NCI-H82 (cell line): ENCODE results near the gene MIB1.

Experiments used
- DNase-seq: peaks from one replicate; lab custom pipeline; 2025; lab: John Stamatoyannopoulos, UW

The MIB1 gene

DNA sequence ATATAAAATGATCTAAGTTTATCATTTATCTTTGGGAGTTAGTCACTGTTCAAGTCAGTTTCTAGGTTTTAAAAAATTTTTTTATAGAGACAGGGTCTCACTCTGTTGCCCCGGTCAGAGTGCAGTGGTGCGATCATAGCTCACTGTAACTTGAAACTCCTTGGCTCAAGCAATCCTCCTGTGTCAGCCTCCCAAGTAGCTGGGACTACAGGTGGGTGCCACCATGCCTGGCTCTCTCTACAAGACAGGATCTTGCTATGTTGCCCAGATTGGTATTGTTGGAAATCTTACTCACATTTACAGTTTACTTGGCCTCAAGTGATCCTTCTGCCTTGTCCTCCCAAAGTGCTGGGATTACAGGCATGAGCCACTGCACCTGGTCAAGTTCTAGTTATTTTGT is 74.5 kb downstream of the MIB1 start:
- DNase-seq = no peak

DNA sequence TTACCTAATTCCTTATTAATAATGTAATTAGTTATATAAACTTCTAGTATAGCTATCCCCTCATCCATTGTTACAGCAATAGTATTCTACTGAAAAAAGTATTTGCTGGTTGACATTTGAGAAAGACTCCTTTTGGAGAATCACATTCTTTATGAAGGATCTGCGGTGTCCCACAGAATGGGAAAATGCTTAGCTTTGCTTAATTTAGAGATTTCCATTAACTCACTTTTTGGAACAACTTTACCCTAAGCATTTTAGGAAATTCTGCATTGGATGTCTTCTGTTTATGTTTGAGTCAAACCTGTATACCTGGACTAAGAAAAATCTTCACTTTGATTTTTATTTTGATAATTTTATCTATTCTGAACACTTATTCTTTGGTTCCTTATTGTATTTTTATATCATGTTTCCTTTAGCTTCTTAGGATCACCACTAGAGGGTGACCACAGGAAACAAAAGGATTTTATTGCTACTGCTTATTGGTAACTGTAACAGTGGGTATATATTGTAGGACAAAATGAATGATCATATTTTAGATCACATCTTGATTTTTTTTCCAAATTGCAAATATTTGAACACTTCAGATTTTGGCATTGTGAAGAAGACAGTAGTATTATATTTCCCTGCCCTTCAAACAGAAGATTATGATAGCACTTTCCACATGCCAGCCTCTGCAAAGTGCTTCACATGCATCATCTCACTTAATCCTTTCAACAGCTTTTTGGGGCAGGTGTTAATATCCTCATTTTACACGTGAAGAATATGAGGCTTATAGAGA is 79.6 kb downstream of the MIB1 start:
- peak; percentile 21 for DNase-seq

DNA sequence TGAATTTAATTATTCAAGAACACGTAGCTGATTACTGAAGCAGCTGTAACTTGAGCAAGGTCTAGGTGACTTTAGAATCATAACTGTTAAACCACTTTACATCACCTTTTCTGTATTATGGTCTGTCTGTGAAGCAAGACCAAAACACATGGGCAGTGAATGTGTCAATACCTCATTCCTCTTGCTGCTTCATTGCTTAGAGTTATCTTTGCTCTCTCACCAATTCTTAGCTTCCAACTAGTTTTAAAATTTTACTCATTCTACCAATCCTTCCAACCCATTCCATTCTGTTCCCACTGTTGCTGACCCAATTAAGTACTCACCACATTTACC is 80.2 kb downstream of the MIB1 start:
- no peak for DNase-seq

DNA sequence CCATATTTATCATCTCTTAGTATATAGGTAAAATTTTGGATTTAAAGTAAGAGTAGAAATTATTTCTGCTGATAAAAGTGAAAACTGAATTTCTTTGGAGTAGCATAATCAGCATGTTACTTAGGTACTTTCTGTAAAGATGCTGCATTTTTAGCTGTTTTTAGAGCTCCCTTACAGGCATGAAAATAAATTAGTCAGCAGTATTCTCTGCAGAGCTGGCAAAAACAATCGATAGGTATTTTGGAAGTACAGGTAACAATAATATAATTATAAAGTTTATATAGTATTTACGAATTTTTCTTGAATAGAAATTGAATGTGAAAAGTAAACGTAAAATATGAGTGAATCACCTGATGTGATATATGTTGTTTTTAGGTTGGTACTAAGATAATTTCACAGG is 83.3 kb downstream of the MIB1 start:
- no peak for DNase-seq

DNA sequence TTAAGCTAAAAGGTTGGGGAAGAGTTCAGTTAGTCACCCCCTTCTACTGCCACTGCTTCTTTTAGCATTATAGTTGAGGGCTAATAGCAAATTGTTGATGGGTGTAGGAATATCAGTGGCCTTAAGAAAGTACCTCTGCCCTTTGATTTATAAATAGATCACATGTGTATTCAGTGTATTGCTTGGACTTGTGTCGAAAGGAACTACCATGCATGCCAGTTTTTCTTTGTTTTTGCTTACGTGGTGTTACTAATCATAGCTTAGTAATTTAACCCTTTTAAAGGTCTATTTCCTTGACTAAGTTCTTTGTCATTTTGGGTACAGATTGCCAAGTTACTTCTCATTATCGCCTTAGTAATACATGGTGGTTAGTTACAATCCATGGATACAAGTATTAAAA is 85.6 kb downstream of the MIB1 start:
- DNase-seq = no peak

DNA sequence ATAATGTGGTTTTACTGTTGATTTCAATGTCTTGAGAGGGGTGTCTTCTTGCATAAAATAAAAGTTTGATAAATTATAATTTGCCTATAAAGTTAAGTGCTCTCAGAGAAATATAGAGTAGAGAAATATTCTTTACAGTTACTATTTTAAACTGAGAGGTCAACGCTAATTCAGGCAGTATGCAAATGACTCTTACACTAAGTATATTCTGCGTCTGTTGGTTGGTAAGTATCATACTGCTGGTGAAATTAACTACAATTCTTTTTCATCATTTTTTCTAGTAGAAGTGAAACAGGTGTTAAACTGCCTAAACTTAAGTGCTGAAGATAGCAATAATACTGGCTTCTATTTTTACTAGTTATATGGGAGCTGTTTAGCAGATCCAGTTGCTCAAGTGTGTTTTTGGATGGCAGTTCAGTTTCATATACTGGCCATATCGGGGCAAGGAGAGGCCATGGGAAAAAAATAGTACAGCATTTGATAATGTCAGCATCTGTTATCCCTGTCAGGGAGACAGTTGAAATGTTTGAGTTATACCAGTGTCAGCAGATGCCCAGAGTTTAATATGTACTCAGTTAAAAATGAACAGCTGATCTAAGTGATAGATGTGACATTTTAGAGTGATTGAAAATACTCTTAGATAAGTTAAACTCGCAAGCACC is 86.2 kb downstream of the MIB1 start:
- no peak for DNase-seq

DNA sequence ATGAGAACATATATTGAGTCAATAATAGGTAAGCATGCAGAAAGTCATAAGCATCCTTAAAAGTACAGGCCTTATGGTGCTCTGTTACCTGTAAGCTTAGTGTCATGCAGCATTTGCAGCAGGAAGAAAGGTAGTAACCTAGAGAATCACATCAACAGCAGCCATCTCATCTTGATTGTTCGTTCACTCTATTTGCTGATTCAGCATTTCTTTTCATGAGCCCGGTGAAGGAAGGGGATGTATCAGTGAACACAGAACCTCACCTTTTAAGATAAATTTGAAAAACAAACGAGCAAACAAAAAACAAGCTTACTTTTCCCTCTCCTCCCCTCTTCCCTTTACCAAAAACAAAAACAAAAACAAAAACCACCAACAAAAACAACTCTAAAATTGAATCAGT is 89.9 kb downstream of the MIB1 start:
- no peak for DNase-seq

DNA sequence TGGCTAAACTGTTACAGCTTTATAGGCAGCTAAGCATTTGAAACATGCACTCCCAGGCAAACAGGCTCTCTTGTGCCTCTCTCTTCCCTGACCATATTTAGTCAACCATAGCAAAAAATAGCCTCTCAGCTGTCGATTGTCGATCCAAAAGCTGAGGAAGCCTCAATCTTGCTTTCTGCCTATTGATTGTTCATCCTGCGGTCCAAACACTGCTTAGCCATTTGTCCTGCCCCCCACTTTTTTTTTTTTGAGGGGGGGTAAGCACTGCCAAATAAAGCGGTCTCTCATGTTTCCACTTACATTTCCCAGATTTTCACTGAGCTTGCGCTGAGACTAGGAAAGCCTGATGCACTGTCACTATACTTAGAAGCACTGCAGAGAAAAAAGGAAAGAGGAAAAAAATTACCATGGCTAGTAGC is 90.8 kb downstream of the MIB1 start:
- DNase-seq = no peak

DNA sequence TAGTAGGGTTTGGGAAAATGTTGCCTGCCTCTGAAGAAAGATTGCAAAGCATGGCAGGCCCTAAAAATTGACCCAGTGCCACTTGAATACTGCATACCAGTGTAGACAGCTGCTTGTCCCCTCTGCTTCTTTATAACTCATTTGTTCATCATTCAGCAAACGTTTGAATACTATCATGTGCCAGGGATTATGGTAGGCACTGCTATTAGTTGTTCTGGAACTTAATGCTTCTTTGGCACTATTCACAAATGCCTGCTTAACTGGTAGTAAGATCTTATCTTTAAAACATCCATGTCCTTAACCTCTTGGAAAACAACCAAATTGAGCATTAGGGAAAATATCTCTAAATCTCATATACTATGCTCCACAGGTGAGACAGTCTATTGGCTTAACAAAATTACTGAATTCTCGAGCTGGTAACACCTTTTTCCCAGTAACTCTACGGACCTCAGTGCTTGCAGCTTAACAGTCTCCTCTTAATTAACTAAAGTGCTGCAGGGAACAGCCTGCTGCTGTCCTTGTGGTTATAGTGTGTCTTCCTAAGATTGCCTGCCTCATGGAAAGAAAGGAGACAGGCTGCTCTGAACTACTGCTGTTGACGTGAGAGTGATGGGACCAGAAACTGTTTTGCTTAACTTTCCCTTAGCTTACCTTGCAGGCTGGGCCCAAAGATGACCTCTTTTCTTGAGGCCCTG is 93.2 kb downstream of the MIB1 start:
- DNase-seq = peak; percentile 48

DNA sequence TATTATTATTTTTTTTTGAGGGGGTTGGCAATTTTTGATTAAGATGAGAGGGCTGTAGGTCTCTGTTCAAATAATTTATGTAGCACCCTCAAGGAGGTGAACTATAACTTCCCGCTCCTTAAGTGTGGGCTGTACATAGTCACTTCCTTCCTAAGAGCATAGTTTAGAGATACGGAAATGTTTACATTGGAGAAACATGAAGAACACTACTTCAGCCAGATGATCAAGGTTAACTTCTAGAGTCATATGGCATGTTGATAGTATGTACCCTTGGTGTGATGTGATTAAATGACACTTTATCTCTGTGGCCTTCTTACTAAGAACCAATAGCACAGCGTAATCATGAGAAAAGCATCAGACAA is 93.7 kb downstream of the MIB1 start:
- no peak for DNase-seq

DNA sequence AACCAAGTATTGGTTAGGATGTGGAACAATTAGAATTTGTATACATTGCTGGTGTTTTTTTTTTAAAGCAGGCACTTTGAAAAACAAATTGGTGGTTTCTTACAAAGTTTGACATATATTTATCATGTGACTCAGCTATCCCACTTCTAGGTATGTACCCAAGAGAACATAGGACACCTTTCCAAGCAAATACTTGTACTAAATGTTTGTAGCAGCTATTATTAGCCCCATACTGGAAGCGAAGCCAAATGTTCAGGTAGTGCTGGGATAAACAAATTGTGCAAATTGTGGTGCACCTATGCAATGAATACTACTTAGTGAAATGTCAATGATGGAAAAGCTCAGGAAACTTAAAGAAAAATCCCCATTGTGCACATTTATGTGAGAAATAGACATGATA is 101.0 kb downstream of the MIB1 start:
- DNase-seq = no peak

DNA sequence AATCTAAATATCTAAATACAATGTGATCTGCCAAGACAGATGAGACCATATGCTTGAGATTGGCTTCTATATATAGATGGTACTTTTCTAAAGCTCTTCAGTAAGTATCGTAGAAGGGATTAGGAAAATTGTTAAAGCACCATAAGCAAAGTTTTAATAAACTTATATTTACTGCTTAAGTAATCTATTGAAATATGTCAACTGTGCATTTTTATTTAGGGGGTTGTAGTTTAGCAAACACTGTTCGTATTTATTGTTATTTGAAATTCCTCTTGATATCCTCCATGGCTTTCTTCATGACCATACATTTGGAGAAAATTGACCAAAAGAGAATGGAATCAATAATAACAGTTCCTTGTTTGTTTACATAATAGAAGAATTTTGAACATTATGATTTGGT is 102.7 kb downstream of the MIB1 start:
- no peak for DNase-seq

DNA sequence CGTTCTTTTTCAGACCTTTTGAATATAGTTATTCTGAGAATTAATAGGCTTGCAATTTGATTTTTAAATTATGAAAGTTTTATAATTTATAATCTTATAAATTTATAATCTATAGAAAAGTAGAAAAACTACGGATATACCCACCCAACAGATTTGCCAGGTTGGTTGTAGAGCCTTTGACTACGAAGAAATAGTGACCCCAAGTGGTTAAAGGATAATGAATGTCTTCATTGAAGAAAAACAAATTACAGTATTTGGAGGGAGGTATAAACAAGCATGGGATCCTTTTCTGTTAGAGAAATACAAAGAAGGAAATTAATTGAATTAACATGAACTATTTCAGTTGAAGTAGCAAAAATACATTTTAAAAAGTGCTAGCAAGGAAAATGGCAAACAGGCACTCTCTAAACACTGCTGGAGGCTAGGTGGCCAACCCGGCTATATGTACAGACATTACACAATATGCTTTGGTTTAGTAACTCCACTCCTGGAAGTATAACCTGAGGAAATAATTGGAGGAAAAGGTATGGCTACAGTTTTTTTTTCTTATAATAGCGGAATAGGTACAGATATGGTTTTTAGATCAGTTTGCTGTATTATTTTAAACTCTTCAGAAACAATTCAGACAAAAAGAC is 110.9 kb downstream of the MIB1 start:
- peak; percentile 25 for DNase-seq

DNA sequence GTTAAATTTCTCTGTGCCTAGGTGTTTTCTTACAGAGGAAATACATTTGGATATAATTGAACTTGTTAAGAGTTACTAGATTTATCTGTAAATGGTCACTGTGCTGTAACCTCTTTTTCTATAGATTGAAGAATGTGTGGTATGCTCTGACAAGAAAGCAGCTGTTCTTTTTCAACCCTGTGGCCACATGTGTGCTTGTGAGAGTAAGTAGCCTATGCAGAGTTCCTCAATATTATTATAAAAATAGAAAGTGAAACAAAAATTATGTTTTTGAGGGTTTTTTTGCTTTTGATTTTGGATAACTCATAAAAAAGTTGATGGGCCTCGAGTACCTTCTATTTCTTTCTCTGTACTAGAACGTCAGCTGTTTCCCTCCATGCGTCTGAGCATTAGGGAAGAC is 112.4 kb downstream of the MIB1 start:
- DNase-seq = no peak

DNA sequence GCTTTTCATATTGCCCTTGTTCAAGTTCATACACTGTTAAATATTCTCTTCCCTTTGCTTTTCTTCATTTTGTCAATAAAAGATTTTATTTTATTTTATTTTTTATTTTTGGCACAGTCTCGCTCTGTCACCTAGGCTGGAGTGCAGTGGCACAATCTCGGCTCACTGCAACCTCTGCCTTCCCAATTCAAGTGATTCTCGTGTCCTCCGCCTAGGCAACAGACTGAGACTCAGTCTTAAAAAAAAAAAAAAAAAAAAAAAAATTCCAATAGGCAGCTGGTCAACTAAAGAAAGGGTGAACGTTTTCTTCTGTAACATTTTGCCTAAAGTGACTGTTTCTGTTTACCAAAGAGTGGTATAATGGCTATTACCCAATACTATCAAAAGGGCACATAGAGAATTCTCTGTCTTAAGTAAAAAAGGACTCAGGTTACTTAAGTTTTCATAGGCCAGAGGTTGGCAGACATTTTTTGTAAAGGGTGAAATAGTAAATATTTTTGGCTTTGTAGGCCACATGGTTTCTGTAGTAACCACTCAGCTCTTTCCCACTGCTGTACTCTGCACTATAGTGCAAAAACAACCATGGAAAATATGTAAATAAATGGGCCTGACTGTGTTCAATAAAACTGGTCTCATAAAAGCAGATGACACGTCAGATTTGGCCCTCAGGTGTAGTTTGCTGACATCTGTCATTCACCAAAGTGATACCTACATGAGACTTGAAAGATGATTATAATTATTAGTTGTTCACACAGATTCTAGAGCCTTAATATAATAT is 113.4 kb downstream of the MIB1 start:
- DNase-seq = no peak

DNA sequence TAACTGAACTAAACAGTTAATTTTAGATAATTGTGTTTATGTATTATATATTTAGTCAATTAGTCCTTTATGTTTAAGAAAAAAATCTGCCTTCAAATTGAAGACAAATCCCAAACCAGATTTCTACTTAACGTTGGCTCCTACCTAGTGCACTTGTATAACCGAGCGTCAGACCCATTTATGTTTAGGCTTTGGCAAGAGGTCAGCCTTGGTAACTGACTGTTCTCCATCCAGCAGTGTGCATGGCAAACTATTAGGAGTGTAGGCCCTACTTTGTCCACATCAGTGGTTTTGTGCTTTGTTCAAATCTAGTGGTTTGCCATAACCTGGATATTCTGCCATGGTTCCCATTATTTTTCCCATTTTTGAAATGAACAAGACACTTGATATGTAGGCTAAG is 114.8 kb downstream of the MIB1 start:
- DNase-seq = no peak

DNA sequence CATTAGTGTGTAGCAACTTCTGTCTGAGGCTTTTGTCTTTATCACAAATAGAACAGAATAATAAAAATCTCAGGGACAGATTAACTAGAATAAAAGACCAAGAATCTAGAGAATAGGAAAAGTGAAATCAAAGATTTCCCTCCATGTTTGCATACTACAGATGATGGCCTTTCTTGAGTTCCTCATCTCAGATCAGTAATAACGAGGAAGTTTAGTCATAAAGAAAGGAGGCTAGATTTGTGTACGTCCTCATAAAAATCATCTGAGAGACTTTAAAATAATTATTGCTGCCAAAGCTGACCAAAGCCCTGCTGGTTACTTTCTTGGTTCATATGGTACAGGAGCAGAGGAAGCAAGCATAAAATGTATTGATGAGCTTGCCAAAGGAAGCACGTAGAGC is 117.3 kb downstream of the MIB1 start:
- DNase-seq = no peak

DNA sequence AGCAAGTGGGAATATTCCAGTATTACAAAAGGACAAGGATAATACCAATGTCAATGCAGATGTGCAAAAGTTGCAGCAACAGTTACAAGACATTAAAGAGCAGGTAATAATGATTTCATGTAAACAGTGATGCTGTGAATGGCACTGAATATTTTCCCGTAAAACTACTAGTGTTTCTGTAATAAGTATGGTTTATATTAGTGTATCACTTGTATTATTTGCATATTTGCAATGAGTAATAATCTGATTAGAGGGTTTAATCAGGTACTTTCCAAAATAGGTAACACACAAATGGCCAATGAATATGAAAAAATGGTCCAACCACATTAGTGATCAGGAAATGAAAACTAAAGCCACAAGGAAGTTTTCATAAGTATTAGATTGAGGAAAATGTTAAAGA is 118.0 kb downstream of the MIB1 start:
- DNase-seq = no peak

DNA sequence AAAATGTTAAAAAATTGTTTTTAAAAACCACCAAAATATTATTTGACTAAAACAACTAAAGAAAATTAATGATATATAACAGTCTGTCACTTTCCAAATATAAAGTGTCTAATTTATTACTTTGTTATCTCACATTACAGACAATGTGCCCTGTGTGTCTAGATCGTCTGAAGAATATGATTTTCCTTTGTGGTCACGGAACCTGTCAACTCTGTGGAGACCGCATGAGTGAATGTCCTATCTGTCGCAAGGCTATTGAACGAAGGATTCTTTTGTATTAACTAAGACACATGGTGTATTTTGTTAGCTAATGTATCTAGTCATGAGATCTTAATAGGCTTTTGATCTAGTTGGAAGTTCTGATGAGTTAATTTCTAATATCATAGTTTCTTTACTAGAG is 123.8 kb downstream of the MIB1 start:
- DNase-seq = no peak

DNA sequence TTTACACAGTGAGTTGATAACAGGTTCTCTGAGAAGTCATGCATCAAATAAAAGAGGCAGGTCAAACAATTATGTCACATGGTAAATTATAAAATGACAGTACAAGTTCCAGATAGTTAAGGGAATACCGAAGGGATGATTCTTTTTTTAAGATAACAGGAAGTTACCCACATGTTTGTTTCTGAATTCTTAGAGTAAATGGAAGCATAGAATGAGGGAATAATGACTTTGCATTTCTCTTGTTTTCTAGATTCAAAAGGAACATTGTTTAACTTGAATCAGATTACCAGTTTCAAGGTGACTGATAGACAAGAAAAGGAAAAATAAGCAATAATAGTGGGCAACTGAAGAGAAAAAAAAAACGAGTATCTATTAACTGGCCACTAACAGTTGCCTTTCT is 124.5 kb downstream of the MIB1 start:
- DNase-seq = no peak

DNA sequence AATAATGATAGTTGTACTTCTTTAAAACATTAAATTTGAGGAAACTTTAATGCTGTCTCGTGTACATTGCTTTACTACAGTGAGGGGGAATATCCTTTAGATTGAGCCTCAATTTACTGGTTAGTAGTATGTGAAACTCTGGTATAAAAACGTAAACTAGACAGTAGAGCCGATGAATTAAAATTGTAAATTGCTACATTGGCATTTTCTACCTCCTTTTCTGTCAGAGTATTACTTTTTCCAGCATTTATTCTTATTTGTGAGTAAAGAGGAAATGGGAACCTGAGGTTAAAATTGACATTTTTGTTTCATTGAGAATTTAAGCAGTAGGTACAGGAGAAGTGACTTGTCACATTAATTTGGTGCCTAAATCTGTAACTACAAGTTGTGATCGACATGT is 128.2 kb downstream of the MIB1 start:
- no peak for DNase-seq

DNA sequence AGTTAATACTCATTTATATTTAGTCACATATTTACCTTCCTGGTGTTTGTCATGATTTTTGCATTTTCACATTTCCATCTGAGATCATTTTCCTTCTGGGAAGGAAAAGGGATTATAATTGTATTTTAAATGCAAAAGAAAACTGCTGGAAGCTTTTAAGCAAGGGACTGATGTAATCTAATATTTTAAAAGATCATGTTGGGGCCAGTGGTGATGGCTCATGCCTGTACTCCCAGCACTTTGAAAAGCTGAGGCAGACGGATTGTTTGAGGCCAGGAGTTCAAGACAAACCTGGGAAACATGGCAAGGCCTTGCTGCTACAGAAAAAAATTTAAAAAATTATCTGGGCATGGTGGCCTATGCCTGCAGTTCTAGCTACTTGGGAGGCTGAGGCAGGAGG is 149.0 kb downstream of the MIB1 start:
- DNase-seq = no peak
